ENCODE measurements around the gene PTPRM. TPM values are rescaled to one million over a fixed set of nuclear protein-coding genes. Genes with fewer than 3 reads are reported as not detected.

The PTPRM gene
- polyA plus RNA-seq, 1 of the 3 experiments (the other 2 are of a cell fraction) = 16.0 TPM

- 63% methylated on average over 44 of the region's 47 CpGs for WGBS (ENCODE audit: low lambda C conversion rate)
- CTCF ChIA-PET = interaction anchor here (1.8 to 2.0 kb wide), 2 partner anchors 22 to 113 kb away, joined by 6 to 9 read pairs; no protein-coding TSS in a partner anchor
- DNase-seq = peak; percentile 50
These were observed 800.3 kb downstream of the PTPRM start for GRCh38 chr18:8367217-8367988.

GRCh38 chr18:8368512-8369217, 801.5 kb downstream of the PTPRM start:
- H3K9me2 ChIP-seq = no peaks in the 10 kb centered on the region
- H3K27ac ChIP-seq (ENCODE audit: low read depth in 2 of 2, low read length in 1 of 2) = no peak overlapping the region
- H3K4me3 ChIP-seq (ENCODE audit: low read depth in 2 of 2, low read length in 1 of 2) = no peak overlapping the region
- TF ChIP-seq ELF1 (IDR thresholded peaks at IDR 0.05) (no peak), EZH2phosphoT487 (IDR thresholded peaks at IDR 0.05; ENCODE audit: borderline replicate concordance, low read depth) (no peak), NRF1 (IDR thresholded peaks at IDR 0.05; ENCODE audit: low read depth, low read length) (no peak)
- ChIA-PET CTCF (interaction anchor here (1.5 to 2.0 kb wide), 3 partner anchors 21 to 112 kb away, joined by 3 to 9 read pairs (median 4); no protein-coding TSS in a partner anchor), POLR2A (no interaction called here)
- H3K4me1 ChIP-seq (ENCODE audit: control insufficient read depth in 1 of 2, insufficient read depth in 2 of 2, low read depth in 1 of 2, low read length in 1 of 2) = peaks cover 0 to 13% of the 10 kb centered on the region in 2 experiments; a peak in 1 of 4 replicates
- H3K9ac ChIP-seq = no peak overlapping the region
- no peaks in the 10 kb centered on the region for H3F3A ChIP-seq (replicated peaks; ENCODE audit: insufficient read depth)
- WGBS (ENCODE audit: low lambda C conversion rate) = 69% methylated on average over 4 of the region's 4 CpGs
- H3K36me3 ChIP-seq (replicated peaks in 1 of 2; ENCODE audit: control insufficient read depth in 1 of 2, insufficient read depth in 2 of 2, low read length in 1 of 2) = no peaks in the 10 kb centered on the region
- no peaks in the 10 kb centered on the region for H4K20me1 ChIP-seq (ENCODE audit: insufficient read depth)
- H3K4me2 ChIP-seq = no peak overlapping the region
- no peak for DNase-seq
- H3K27me3 ChIP-seq (ENCODE audit: insufficient read depth) = no peaks in the 10 kb centered on the region; the same call in 1 of the 2 replicates
- no peaks in the 10 kb centered on the region for H3K9me3 ChIP-seq
- no peak overlapping the region for H2AFZ ChIP-seq (ENCODE audit: low read depth)
- H3K79me2 ChIP-seq (ENCODE audit: insufficient read depth) = no peaks in the 10 kb centered on the region

More at GRCh38 chr18:8367217-8367988, 800.3 kb downstream of the PTPRM start:
- H3K79me2 ChIP-seq (ENCODE audit: insufficient read depth) = no peaks in the 10 kb centered on the region
- TF ChIP-seq NRF1 (IDR thresholded peaks at IDR 0.05; ENCODE audit: low read depth, low read length) (no peak), CTCF (IDR thresholded peaks at IDR 0.05) (peak; percentile 23; the same call in 1 of the 2 replicates)
- H4K20me1 ChIP-seq (ENCODE audit: insufficient read depth) = no peaks in the 10 kb centered on the region
- no peaks in the 10 kb centered on the region for H3K9me2 ChIP-seq
- no peak overlapping the region for H3K27ac ChIP-seq (ENCODE audit: low read depth in 2 of 2, low read length in 1 of 2)
- no peaks in the 10 kb centered on the region for H3K36me3 ChIP-seq (replicated peaks in 1 of 2; ENCODE audit: control insufficient read depth in 1 of 2, insufficient read depth in 2 of 2, low read length in 1 of 2)
- no peaks in the 10 kb centered on the region for H3F3A ChIP-seq (replicated peaks; ENCODE audit: insufficient read depth)
- POLR2A ChIA-PET = no interaction called here
- H2AFZ ChIP-seq (ENCODE audit: low read depth) = no peak overlapping the region
- H3K9me3 ChIP-seq = no peaks in the 10 kb centered on the region
- no peak overlapping the region; a peak in 1 of 4 replicates for H3K4me3 ChIP-seq (ENCODE audit: low read depth in 2 of 2, low read length in 1 of 2)
- H3K4me1 ChIP-seq (ENCODE audit: control insufficient read depth in 1 of 2, insufficient read depth in 2 of 2, low read depth in 1 of 2, low read length in 1 of 2) = peaks cover 0 to 13% of the 10 kb centered on the region in 2 experiments; a peak in 1 of 4 replicates
- no peaks in the 10 kb centered on the region; the same call in 1 of the 2 replicates for H3K27me3 ChIP-seq (ENCODE audit: insufficient read depth)
- H3K9ac ChIP-seq = no peak overlapping the region
- no peak overlapping the region for H3K4me2 ChIP-seq

GRCh38 chr18:8373486-8373885, 806.4 kb downstream of the PTPRM start:
- POLR2A ChIA-PET = no interaction called here
- Histone ChIP-seq H3K4me1 (ENCODE audit: control insufficient read depth in 1 of 2, insufficient read depth in 2 of 2, low read depth in 1 of 2, low read length in 1 of 2) (no peaks in the 10 kb centered on the region; a peak in 1 of 4 replicates), H3K27me3 (ENCODE audit: insufficient read depth) (no peaks in the 10 kb centered on the region), H3K79me2 (ENCODE audit: insufficient read depth) (no peaks in the 10 kb centered on the region), H3K9me3 (no peaks in the 10 kb centered on the region), H3K27ac (ENCODE audit: low read depth in 2 of 2, low read length in 1 of 2) (no peak overlapping the region), H3K9ac (no peak overlapping the region), H3K9me2 (no peaks in the 10 kb centered on the region), H3F3A (replicated peaks; ENCODE audit: insufficient read depth) (no peaks in the 10 kb centered on the region), H4K20me1 (ENCODE audit: insufficient read depth) (no peaks in the 10 kb centered on the region), H2AFZ (ENCODE audit: low read depth) (no peak overlapping the region), H3K36me3 (replicated peaks in 1 of 2; ENCODE audit: control insufficient read depth in 1 of 2, insufficient read depth in 2 of 2, low read length in 1 of 2) (no peaks in the 10 kb centered on the region), H3K4me3 (ENCODE audit: low read depth in 2 of 2, low read length in 1 of 2) (no peak overlapping the region), H3K4me2 (no peak overlapping the region)
- 68% methylated on average over 5 of the region's 5 CpGs for WGBS (ENCODE audit: low lambda C conversion rate)
- no peak for DNase-seq
- CTCF ChIA-PET = interaction anchor here (1.0 to 3.5 kb wide), 2 partner anchors 16 to 52 kb away, joined by 3 to 14 read pairs; no protein-coding TSS in a partner anchor
- TF ChIP-seq ZBTB33 (IDR thresholded peaks at IDR 0.05; ENCODE audit: borderline replicate concordance, low read depth) (no peak), USF2 (IDR thresholded peaks at IDR 0.05; ENCODE audit: borderline replicate concordance, low read depth, low read length) (no peak), GATA2 (CRISPR knock-in tag; IDR thresholded peaks at IDR 0.05) (no peak), CTCF (IDR thresholded peaks at IDR 0.05) (no peak), RXRA (IDR thresholded peaks at IDR 0.05; ENCODE audit: borderline replicate concordance, low read depth) (no peak), NFIC (IDR thresholded peaks at IDR 0.05; ENCODE audit: borderline replicate concordance) (no peak), POLR2AphosphoS5 (IDR thresholded peaks at IDR 0.05; ENCODE audit: low read depth, low read length) (no peak)
